Endothelial cell of umbilical vein (primary cell): ENCODE results near the gene ASB6. TPM values are rescaled to one million over a fixed set of nuclear protein-coding genes. Genes with fewer than 3 reads are reported as not detected.

ENCODE experiments used
- BruUV-seq: library from RNA; stranded (reverse); fragments of 400-500 nt; replicated peaks from 2 replicates; lab custom pipeline; 2021; lab: Mats Ljungman, UMichigan
- CTCF ChIA-PET: fragments of 300-600, 350-600 bp; sonication (Branson Sonifier 250); formaldehyde crosslinking; loops from one replicate; lab custom pipeline; 2021; ENCODE audit warnings: antibody characterized with exemption, inconsistent platforms; lab: Charles Lee
- POLR2A ChIA-PET: fragments of 300-600, 350-600 bp; sonication (Branson Sonifier 250); formaldehyde crosslinking; loops from one replicate; lab custom pipeline; 2021; ENCODE audit warnings: antibody characterized with exemption, inconsistent platforms; lab: Charles Lee
- DNase-seq: peaks from one replicate; pipeline ENCODE4 v3.0.0-alpha.2; 2011; ENCODE audit warnings: low read depth, low spot score
- FAIRE-seq: peaks from 2 replicates; lab custom pipeline; 2011; peaks lifted over from hg19 to GRCh38; lab: Jason Lieb, UNC
- H2AFZ ChIP-seq: 2 replicates; pipeline ENCODE4 v1.6.0; 2012; ENCODE audit warnings: low read depth, low read length, control low read depth, inconsistent platforms
- H3K27ac ChIP-seq: 2 replicates; pipeline ENCODE4 v1.5.1; 2011; ENCODE audit warnings: low read depth, mild to moderate bottlenecking, control low read depth, low read length, moderate library complexity; ENCODE audit not compliant: insufficient read depth
- H3K27me3 ChIP-seq, 2 experiments: 2 replicates each; pipeline versions ENCODE4 v1.6.0 to v1.6.1; 2011; ENCODE audit warnings: low read length in 2 of 2, mixed read lengths in 1 of 2; ENCODE audit not compliant: control insufficient read depth in 2 of 2, insufficient read depth in 2 of 2
- H3K36me3 ChIP-seq, 2 experiments: 2 replicates in 1 of 2; 3 replicates in 1 of 2; pipeline ENCODE4 v1.5.1; 2011; ENCODE audit warnings: low read length in 2 of 2, mild to moderate bottlenecking in 1 of 2, moderate library complexity in 1 of 2; ENCODE audit not compliant: control insufficient read depth in 2 of 2, insufficient read depth in 2 of 2; ENCODE audit errors: extremely low read depth in 1 of 2
- H3K4me1 ChIP-seq: 3 replicates; pipeline ENCODE4 v1.5.1; 2011; ENCODE audit warnings: mild to moderate bottlenecking, low read length; ENCODE audit not compliant: control insufficient read depth, insufficient read depth; ENCODE audit errors: extremely low read depth
- H3K4me2 ChIP-seq: 2 replicates; pipeline ENCODE4 v1.6.1; 2011; ENCODE audit warnings: low read length, control low read depth, mixed read lengths; ENCODE audit not compliant: insufficient read depth
- H3K4me3 ChIP-seq, 3 experiments: fragments of 200-600 bp in 1 of 3; sonication (generic), shearing (Covaris generic) in 1 of 3; replicated peaks in 1 of 3; 2 replicates each; pipeline ENCODE4 v1.5.1; 2011 to 2016; ENCODE audit warnings: control low read depth in 3 of 3, low read length in 3 of 3, mild to moderate bottlenecking in 2 of 3, inconsistent platforms in 1 of 3, low read depth in 1 of 3, moderate library complexity in 1 of 3; ENCODE audit not compliant: insufficient read depth in 1 of 3
- H3K79me2 ChIP-seq: 2 replicates; pipeline ENCODE4 v1.6.0; 2012; ENCODE audit warnings: low read length, inconsistent platforms; ENCODE audit not compliant: control insufficient read depth, insufficient read depth
- H3K9ac ChIP-seq: replicated peaks from 2 replicates; pipeline ENCODE3; 2011; ENCODE audit warnings: low read length, control low read depth; ENCODE audit not compliant: insufficient read depth; ENCODE audit errors: extremely low read depth
- H3K9me1 ChIP-seq: replicated peaks from 3 replicates; pipeline ENCODE4 v1.6.0; 2011; ENCODE audit warnings: mild to moderate bottlenecking, low read length; ENCODE audit not compliant: control insufficient read depth, insufficient read depth; ENCODE audit errors: extremely low read depth
- H3K9me3 ChIP-seq: replicated peaks from 2 replicates; pipeline ENCODE4 v1.5.1; 2012; ENCODE audit warnings: low read length, inconsistent platforms; ENCODE audit not compliant: control insufficient read depth, insufficient read depth
- H4K20me1 ChIP-seq: replicated peaks from 2 replicates; pipeline ENCODE3; 2011; ENCODE audit warnings: mild to moderate bottlenecking, low read length; ENCODE audit not compliant: control insufficient read depth, insufficient read depth; ENCODE audit errors: extremely low read depth
- CTCF ChIP-seq, 2 donors: IDR thresholded peaks; 1 replicate in 1 of 2; 2 replicates in 1 of 2; pipeline ENCODE4 v1.5.1; 2011; ENCODE audit warnings: low read length in 2 of 2, mild to moderate bottlenecking in 2 of 2, moderate library complexity in 2 of 2, control low read depth in 1 of 2, inconsistent platforms in 1 of 2, low read depth in 1 of 2; ENCODE audit not compliant: insufficient read depth in 1 of 2; ENCODE audit errors: extremely low read depth in 1 of 2
- EZH2 ChIP-seq: IDR thresholded peaks from 2 replicates; pipeline ENCODE4 v1.6.1; 2012; ENCODE audit warnings: borderline replicate concordance, low read depth, mild to moderate bottlenecking, moderate library complexity, low read length, inconsistent platforms; ENCODE audit not compliant: severe bottlenecking
- FOS ChIP-seq: IDR thresholded peaks from 2 replicates; pipeline ENCODE4 v1.6.1; 2011; ENCODE audit warnings: mild to moderate bottlenecking, low read length, moderate library complexity, borderline replicate concordance; ENCODE audit not compliant: insufficient read depth
- GATA2 ChIP-seq: IDR thresholded peaks from 2 replicates; pipeline ENCODE4 v1.7.0; 2011; ENCODE audit warnings: low read depth, mild to moderate bottlenecking, moderate library complexity, mixed read lengths, low read length; ENCODE audit not compliant: insufficient read length, insufficient read depth
- JUN ChIP-seq: IDR thresholded peaks from 2 replicates; pipeline ENCODE4 v1.6.1; 2011; ENCODE audit warnings: borderline replicate concordance, low read depth; ENCODE audit not compliant: insufficient read length, insufficient read depth
- MAX ChIP-seq: IDR thresholded peaks from 2 replicates; pipeline ENCODE4 v1.6.1; 2011; ENCODE audit not compliant: insufficient read depth, insufficient read length
- MYC ChIP-seq: IDR thresholded peaks from one replicate; pipeline ENCODE4 v1.6.1; 2011; ENCODE audit warnings: mild to moderate bottlenecking, low read depth, low read length
- POLR2A ChIP-seq: IDR thresholded peaks from 2 replicates; pipeline ENCODE4 v1.6.1; 2012; ENCODE audit warnings: low read depth, mild to moderate bottlenecking, control low read depth, low read length
- POLR2AphosphoS5 ChIP-seq: IDR thresholded peaks from 2 replicates; pipeline ENCODE4 v1.6.1; 2012; ENCODE audit warnings: low read depth, mild to moderate bottlenecking, control low read depth, low read length, moderate library complexity; ENCODE audit not compliant: insufficient read depth
- dilution Hi-C: fragments of 300-500 bp; cut with MboI; formaldehyde crosslinking; loops from one replicate; pipeline ENCODE4 v1.15.0; 2019; ENCODE audit warnings: low sequenced_read_pairs; ENCODE audit not compliant: extremely low pct_ligation_motif_present
- intact Hi-C: fragments of 100-400 bp; cut with micrococcal nuclease; formaldehyde crosslinking; loops from one replicate; pipeline ENCODE4 v1.10.0; 2022
- polyA plus RNA-seq, 4 experiments: library from polyadenylated mRNA; depleted of rRNA in 3 of 4; stranded (reverse) in 3 of 4; unstranded in 1 of 4; fragments of >200 nt; gene quantifications; 2 replicates each; pipeline versions ENCODE4 v1.2.1 to v1.2.3, GENCODE V29; 2011 to 2012; ENCODE audit warnings: missing spikeins in 1 of 4
- total RNA-seq: library from RNA; stranded (reverse); gene quantifications from 2 replicates; pipeline ENCODE4 v1.2.3, GENCODE V29; 2021

ASB6 gene
- total and polyA plus RNA-seq, 2 donors (not counting 3 experiments of a cell fraction or from before 2014, with no cell fraction given) = 20.3 to 23.8 TPM

- no peaks in the 10 kb centered on the region for H4K20me1 ChIP-seq
- H3K79me2 ChIP-seq = peaks cover 24% of the 10 kb centered on the region
- intact Hi-C loops = no loop called here
- CTCF ChIA-PET = interaction anchor here (1.0 to 4.7 kb wide), 7 partner anchors 13 to 509 kb away, joined by 3 to 27 read pairs (median 5); partner anchors contain the start of genes C9orf50 and NTMT1
- POLR2A ChIA-PET = interaction anchor here (0.7 kb wide), 1 partner anchor 359 kb away, joined by 3 read pairs; no protein-coding TSS in a partner anchor
- BruUV-seq = TSS peak; percentile 4
- TF ChIP-seq MYC (no peak), POLR2AphosphoS5 (no peak), GATA2 (no peak), FOS (no peak), CTCF (IDR thresholded peaks at IDR 0.05; ENCODE audit: extremely low read depth in 1 of 2, insufficient read depth in 1 of 2, low read depth in 1 of 2, low read length in 2 of 2) (no peak), JUN (no peak), POLR2A (no peak), EZH2 (no peak), MAX (no peak)
- no peaks in the 10 kb centered on the region for H3K27me3 ChIP-seq
- H3K9me3 ChIP-seq = no peaks in the 10 kb centered on the region
- no peaks in the 10 kb centered on the region for H3K9me1 ChIP-seq
- peak overlapping the region; percentile 76 for H3K4me2 ChIP-seq
- H3K27ac ChIP-seq = no peak overlapping the region
- no peak overlapping the region for H3K4me3 ChIP-seq
- no peak overlapping the region for H2AFZ ChIP-seq
- H3K9ac ChIP-seq = no peak overlapping the region
- H3K36me3 ChIP-seq = peaks cover 10 to 29% of the 10 kb centered on the region in 2 experiments
- DNase-seq (no peak), FAIRE-seq (peak; percentile 42)
- dilution Hi-C loops = no loop called here
- peaks cover 10% of the 10 kb centered on the region for H3K4me1 ChIP-seq
Measured at GRCh38 chr9:129640086-129640870, 1.7 kb downstream of the ASB6 start.
